Measurements from ENCODE around the gene BCAT1.
A peak's percentile ranks its signal among the peaks of the same experiment; 100 is the strongest.

The BCAT1 gene

GRCh38 chr12:24904871-24905270, 44.0 kb downstream of the BCAT1 start:
- H3K27ac ChIP-seq: no peak overlapping the region
- TF ChIP-seq CTCF (IDR thresholded peaks at IDR 0.05): no peak
- H3K4me3 ChIP-seq: no peak overlapping the region
- DNase-seq (ENCODE audit: low spot score): no peak

- DNase-seq (ENCODE audit: low spot score): no peak
- Histone ChIP-seq H3K27ac (peak overlapping the region in 1 of 2 donors; percentile 62), H3K4me3 (peak overlapping the region; percentile 76)
- TF ChIP-seq CTCF (IDR thresholded peaks at IDR 0.05): no peak
These were observed 45.4 kb downstream of the BCAT1 start for GRCh38 chr12:24903329-24904088.

- DNase-seq (ENCODE audit: low spot score): peak; percentile 73
- Histone ChIP-seq H3K4me3 (peak overlapping the region; percentile 76), H3K27ac (peak overlapping the region in 1 of 2 donors; percentile 62)
- no peak for TF ChIP-seq CTCF (IDR thresholded peaks at IDR 0.05)
These were observed 46.2 kb downstream of the BCAT1 start for GRCh38 chr12:24902511-24903328.

GRCh38 chr12:24901576-24902461, 47.1 kb downstream of the BCAT1 start:
- no peak for TF ChIP-seq CTCF (IDR thresholded peaks at IDR 0.05)
- no peak for DNase-seq (ENCODE audit: low spot score)
- Histone ChIP-seq H3K27ac (peak overlapping the region in 1 of 2 donors; percentile 62), H3K4me3 (peak overlapping the region; percentile 76)

GRCh38 chr12:24900196-24900595, 48.7 kb downstream of the BCAT1 start:
- no peak for DNase-seq (ENCODE audit: low spot score)
- no peak overlapping the region for H3K4me3 ChIP-seq
- no peak for TF ChIP-seq CTCF (IDR thresholded peaks at IDR 0.05)
- no peak overlapping the region for H3K27ac ChIP-seq

- Histone ChIP-seq H3K4me3 (no peak overlapping the region), H3K27ac (no peak overlapping the region)
These were observed 49.3 kb downstream of the BCAT1 start for GRCh38 chr12:24899503-24900075.

More at GRCh38 chr12:24899503-24900075, 49.3 kb downstream of the BCAT1 start:
- DNase-seq (ENCODE audit: low spot score): no peak
- TF ChIP-seq CTCF (IDR thresholded peaks at IDR 0.05): no peak
